K562 (cell line): Measurements from ENCODE around the gene HPSE2.

ENCODE experiments used
- CCAR2 ChIP-seq: fragments of 200-400 bp; formaldehyde crosslinking; IDR thresholded peaks from 2 replicates; pipeline ENCODE4 v1.6.1; 2017; ENCODE audit warnings: mild to moderate bottlenecking, low read depth, low read length
- DNMT1 ChIP-seq: fragments of 450-650 bp; IDR thresholded peaks from 2 replicates; pipeline ENCODE4 v1.6.1; 2016; ENCODE audit warnings: antibody characterized with exemption, mild to moderate bottlenecking
- FUS ChIP-seq: fragments of 200-400 bp; formaldehyde crosslinking; optimal IDR thresholded peaks from 2 replicates; pipeline ENCODE3; 2017; ENCODE audit warnings: low read depth, low read length
- MXI1 ChIP-seq: IDR thresholded peaks from 2 replicates; pipeline ENCODE4 v1.6.1; 2011; ENCODE audit warnings: low read depth, mild to moderate bottlenecking, improper control_type of control experiment, low read length
- NFIC ChIP-seq: fragments of 450-650 bp; IDR thresholded peaks from 2 replicates; pipeline ENCODE4 v1.6.1; 2017; ENCODE audit warnings: mild to moderate bottlenecking, inconsistent platforms
- POLR2AphosphoS5 ChIP-seq: IDR thresholded peaks from 2 replicates; pipeline ENCODE4 v1.6.1; 2011; ENCODE audit warnings: mild to moderate bottlenecking, low read depth, low read length, moderate library complexity; ENCODE audit not compliant: control insufficient read depth, insufficient read depth
- YY1 ChIP-seq, 3 experiments: IDR thresholded peaks; 2 replicates each; pipeline ENCODE4 v1.6.1; 2011; ENCODE audit warnings: low read length in 2 of 3, mild to moderate bottlenecking in 2 of 3, moderate library complexity in 2 of 3, borderline replicate concordance in 1 of 3, control low read depth in 1 of 3, low read depth in 1 of 3; ENCODE audit not compliant: insufficient read depth in 3 of 3, insufficient replicate concordance in 2 of 3, control insufficient read depth in 1 of 3, insufficient read length in 1 of 3; ENCODE audit errors: extremely low read depth in 1 of 3
- TF ChIP-seq, protein P1 (sequence below): fragments of 250-450 bp; sonication (Bioruptor Pico); IDR thresholded peaks from 2 replicates; pipeline ENCODE4 v1.6.1; 2021; ENCODE audit warnings: mild to moderate bottlenecking
- TF ChIP-seq, protein P2 (sequence below), 3 experiments: IDR thresholded peaks in 2 of 3; conservative IDR thresholded peaks in 1 of 3; 2 replicates each; pipeline ENCODE4 v1.5.1; 2011 to 2012; ENCODE audit warnings: low read length in 3 of 3, mild to moderate bottlenecking in 3 of 3, control low read depth in 2 of 3, improper control_type of control experiment in 1 of 3, inconsistent platforms in 1 of 3, low read depth in 1 of 3, mixed read lengths in 1 of 3, moderate library complexity in 1 of 3; ENCODE audit not compliant: insufficient read depth in 2 of 3
- TF ChIP-seq, protein P3 (sequence below): fragments of 250-450 bp; sonication (Bioruptor Pico); IDR thresholded peaks from 2 replicates; pipeline ENCODE4 v1.4.0; 2020; ENCODE audit warnings: mild to moderate bottlenecking, moderate library complexity, borderline replicate concordance
- TF ChIP-seq, protein P4 (sequence below), 3 experiments: fragments of 200-800 bp in 1 of 3; sonication (Bioruptor generic) in 1 of 3; sonication (generic) in 1 of 3; formaldehyde crosslinking in 1 of 3; IDR thresholded peaks; 2 replicates each; pipeline versions ENCODE4 v1.6.1 to v1.8.0; 2016 to 2022; ENCODE audit warnings: mild to moderate bottlenecking in 2 of 3, missing compliant biosample characterization in 2 of 3, missing genetic modification characterization in 2 of 3, missing genetic modification reagents in 1 of 3

DNA sequence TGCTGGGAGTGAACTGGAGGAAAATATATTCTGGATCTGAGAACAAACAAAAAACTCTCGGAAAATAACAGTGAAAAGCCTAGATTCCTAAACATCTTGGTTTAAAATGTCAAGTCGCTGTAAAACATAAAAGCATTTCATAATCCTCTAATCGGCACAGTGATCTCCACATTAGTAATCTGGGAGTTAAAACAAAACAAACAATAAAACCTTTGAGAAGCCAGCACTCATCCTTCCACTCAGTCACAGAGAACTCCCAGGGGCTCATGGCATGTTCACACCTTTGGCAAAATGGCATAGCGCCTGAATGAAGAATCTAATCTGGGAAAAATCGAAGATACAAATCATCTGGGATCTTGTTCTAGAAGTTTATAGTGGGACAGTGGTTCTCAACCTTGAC lies 764.8 kb downstream of the HPSE2 start:
- TF ChIP-seq POLR2AphosphoS5: no peak
- TF ChIP-seq, protein P1, sequence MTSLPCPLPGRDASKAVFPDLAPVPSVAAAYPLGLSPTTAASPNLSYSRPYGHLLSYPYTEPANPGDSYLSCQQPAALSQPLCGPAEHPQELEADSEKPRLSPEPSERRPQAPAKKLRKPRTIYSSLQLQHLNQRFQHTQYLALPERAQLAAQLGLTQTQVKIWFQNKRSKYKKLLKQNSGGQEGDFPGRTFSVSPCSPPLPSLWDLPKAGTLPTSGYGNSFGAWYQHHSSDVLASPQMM: no peak
- TF ChIP-seq, protein P2, sequence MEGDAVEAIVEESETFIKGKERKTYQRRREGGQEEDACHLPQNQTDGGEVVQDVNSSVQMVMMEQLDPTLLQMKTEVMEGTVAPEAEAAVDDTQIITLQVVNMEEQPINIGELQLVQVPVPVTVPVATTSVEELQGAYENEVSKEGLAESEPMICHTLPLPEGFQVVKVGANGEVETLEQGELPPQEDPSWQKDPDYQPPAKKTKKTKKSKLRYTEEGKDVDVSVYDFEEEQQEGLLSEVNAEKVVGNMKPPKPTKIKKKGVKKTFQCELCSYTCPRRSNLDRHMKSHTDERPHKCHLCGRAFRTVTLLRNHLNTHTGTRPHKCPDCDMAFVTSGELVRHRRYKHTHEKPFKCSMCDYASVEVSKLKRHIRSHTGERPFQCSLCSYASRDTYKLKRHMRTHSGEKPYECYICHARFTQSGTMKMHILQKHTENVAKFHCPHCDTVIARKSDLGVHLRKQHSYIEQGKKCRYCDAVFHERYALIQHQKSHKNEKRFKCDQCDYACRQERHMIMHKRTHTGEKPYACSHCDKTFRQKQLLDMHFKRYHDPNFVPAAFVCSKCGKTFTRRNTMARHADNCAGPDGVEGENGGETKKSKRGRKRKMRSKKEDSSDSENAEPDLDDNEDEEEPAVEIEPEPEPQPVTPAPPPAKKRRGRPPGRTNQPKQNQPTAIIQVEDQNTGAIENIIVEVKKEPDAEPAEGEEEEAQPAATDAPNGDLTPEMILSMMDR (IDR thresholded peaks at IDR 0.05 in 2 of 3, conservative IDR thresholded peaks at IDR 0.05 in 1 of 3; ENCODE audit: insufficient read depth in 2 of 3, low read depth in 1 of 3, low read length in 3 of 3): no peak
- no peak for TF ChIP-seq CCAR2
- no peak for TF ChIP-seq MXI1
- TF ChIP-seq, protein P3, sequence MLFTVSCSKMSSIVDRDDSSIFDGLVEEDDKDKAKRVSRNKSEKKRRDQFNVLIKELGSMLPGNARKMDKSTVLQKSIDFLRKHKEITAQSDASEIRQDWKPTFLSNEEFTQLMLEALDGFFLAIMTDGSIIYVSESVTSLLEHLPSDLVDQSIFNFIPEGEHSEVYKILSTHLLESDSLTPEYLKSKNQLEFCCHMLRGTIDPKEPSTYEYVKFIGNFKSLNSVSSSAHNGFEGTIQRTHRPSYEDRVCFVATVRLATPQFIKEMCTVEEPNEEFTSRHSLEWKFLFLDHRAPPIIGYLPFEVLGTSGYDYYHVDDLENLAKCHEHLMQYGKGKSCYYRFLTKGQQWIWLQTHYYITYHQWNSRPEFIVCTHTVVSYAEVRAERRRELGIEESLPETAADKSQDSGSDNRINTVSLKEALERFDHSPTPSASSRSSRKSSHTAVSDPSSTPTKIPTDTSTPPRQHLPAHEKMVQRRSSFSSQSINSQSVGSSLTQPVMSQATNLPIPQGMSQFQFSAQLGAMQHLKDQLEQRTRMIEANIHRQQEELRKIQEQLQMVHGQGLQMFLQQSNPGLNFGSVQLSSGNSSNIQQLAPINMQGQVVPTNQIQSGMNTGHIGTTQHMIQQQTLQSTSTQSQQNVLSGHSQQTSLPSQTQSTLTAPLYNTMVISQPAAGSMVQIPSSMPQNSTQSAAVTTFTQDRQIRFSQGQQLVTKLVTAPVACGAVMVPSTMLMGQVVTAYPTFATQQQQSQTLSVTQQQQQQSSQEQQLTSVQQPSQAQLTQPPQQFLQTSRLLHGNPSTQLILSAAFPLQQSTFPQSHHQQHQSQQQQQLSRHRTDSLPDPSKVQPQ: no peak
- no peak for TF ChIP-seq NFIC
- TF ChIP-seq, protein P4, sequence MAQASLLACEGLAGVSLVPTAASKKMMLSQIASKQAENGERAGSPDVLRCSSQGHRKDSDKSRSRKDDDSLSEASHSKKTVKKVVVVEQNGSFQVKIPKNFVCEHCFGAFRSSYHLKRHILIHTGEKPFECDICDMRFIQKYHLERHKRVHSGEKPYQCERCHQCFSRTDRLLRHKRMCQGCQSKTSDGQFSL (CRISPR knock-in tag; IDR thresholded peaks at IDR 0.05): no peak
- TF ChIP-seq, protein P4 (tag; IDR thresholded peaks at IDR 0.05): no peak
- no peak for TF ChIP-seq YY1 (IDR thresholded peaks at IDR 0.05; ENCODE audit: borderline replicate concordance in 1 of 3, control insufficient read depth in 1 of 3, extremely low read depth in 1 of 3, insufficient read depth in 3 of 3, insufficient read length in 1 of 3, insufficient replicate concordance in 2 of 3, low read depth in 1 of 3, low read length in 2 of 3)
- TF ChIP-seq DNMT1: no peak
- TF ChIP-seq FUS: no peak
